EH (cell line): Measurements from ENCODE around the gene C16orf96.

Source experiments
- DNase-seq: peaks from one replicate; pipeline ENCODE4 v3.0.0-alpha.2; 2015; ENCODE audit warnings: low read depth

Gene C16orf96

DNA sequence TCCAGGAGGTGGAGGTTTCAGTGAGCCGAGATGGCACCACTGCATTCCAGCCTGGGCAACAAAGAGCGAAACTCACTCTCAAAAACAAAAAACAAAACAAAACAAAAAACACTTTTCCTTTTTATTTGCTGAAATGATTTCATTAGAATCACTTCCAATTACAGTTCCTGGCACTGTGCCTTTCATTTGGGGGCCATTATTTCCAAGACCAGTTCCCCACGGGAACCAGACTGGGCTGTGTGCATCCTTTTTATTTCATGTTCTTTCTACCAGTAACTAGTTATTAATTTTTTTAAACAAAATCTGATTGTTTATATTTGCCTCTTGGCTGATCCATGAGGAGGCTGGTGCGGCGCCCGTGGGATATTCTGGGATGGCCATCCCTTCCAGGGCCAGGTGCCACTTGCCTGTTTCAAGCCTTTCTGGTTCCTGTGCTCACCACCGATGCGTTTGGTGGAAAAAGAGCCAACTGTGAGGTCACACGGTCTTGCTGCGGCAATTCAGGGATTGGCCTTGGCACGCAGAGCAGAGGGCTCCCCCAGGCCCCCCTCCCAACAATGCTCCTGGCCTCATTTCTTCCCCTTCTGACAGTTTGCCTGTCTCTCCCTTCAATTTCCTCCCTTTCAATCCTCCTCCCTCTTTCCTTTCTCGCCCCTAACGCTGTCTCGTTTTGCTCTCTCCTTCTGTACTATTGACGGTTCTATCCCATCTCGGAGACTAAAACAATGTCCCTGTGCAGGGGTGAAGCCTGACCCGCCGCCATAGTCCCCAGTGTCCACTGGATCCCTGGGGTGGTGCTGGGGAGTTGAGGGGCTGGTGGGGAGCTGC is 45.1 kb downstream of the C16orf96 start:
- no peak for DNase-seq

GRCh38 chr16:4601864-4602186 is 45.7 kb downstream of the C16orf96 start:
- DNase-seq: no peak

DNA sequence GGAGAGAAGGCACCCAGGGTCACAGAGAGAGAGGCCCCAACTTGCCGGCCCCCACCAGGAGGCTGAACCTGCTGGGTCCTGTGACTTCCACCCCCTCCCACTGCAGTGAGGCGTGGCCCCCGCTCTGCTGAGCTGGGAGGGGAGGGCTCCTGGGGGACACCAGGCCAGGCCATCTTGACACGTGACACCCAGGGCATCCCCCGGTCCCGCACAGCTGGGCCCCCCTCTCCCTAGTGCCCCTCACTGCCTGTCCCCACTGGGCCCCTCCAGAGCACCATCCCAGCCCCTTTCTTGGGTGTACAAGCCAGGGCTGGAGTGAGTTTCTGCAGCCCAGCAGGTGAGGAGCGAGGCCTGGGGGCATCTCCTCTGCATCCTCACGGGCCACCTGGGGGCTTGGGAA is 46.2 kb downstream of the C16orf96 start:
- no peak for DNase-seq

- no peak for DNase-seq
Observed at GRCh38 chr16:4603624-4604170, 47.6 kb downstream of the C16orf96 start.

DNA sequence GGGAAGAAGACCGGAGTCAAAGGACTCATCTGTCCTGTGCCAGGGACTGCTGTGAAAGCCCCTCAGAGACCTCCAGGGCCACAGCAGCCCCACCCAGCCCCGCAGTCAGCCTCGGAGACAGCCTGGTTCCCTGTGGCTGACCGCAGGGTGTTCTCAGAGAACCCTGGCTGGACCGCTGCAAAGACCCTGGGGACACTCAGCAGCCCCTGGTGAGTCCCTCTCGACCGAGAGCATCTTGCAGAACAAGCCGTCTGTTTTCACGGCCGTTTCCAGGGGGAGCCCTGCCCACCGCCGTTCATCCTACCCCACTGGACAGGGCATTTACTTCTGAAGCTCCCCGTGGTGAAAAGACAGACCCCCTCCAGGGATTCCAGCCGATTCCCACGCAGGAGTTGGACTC is 48.3 kb downstream of the C16orf96 start:
- DNase-seq: no peak

DNA sequence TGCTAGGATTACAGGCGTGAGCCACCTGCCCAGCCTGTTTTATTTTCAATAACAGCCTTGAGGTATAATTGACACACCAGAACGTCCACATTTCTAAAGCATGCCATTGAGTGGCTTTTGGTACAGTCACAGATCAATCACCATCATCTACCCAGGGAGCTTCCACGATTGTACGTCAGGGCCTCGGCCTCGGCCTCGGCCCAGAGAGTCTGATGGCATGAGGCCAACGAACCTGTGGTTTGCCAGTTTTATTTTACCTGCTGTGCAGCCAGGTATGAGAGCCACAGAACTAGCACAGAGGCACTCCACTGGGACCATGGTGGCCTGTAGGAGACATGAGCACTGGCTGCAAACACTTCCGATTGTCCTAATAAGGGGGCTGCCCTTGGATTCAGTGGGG is 50.2 kb downstream of the C16orf96 start:
- no peak for DNase-seq

DNA sequence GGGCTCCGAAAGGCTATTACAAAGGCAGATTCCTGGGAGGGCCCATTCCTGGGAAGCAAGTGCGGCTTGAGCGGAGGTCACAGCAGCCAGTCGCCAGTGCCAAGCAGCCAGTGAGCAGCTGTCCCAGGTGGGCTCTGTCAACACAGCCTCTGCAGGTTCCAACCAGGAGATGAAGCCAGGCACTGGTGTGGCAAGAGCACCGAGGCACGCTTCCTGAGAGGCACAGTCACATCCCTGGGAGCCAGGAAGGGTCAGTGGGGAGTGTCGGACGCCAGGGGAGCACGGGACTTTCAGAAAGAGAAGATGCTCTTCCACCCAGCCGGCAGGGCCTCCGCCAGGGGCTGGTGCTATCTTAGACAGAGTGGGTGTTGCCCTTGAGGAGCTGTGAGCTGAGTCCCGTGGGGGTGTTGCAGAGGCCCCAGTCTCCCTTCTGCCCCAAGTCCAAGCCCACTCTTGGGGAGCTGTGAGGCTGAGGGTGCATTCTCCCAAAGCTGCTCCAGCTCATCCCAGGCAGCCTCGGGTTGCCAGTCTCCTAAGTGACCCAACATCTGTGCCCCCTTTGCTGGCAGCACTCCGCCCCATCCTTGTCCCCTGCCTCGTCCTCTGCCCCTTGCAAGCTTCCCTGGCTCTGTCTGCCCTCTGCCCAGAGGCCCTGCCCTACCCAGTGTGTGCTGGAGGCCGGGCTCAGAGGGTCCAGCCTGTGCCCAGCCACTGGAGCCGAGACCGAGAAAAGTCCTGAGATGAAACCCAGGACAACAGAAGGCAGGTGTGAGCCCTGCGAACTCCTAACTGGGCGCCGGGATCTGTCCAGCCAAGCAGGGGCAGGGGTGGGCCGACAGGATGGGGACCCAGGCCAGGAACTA is 51.9 kb downstream of the C16orf96 start:
- no peak for DNase-seq

GRCh38 chr16:4608704-4608980 is 52.5 kb downstream of the C16orf96 start:
- DNase-seq: no peak

DNA sequence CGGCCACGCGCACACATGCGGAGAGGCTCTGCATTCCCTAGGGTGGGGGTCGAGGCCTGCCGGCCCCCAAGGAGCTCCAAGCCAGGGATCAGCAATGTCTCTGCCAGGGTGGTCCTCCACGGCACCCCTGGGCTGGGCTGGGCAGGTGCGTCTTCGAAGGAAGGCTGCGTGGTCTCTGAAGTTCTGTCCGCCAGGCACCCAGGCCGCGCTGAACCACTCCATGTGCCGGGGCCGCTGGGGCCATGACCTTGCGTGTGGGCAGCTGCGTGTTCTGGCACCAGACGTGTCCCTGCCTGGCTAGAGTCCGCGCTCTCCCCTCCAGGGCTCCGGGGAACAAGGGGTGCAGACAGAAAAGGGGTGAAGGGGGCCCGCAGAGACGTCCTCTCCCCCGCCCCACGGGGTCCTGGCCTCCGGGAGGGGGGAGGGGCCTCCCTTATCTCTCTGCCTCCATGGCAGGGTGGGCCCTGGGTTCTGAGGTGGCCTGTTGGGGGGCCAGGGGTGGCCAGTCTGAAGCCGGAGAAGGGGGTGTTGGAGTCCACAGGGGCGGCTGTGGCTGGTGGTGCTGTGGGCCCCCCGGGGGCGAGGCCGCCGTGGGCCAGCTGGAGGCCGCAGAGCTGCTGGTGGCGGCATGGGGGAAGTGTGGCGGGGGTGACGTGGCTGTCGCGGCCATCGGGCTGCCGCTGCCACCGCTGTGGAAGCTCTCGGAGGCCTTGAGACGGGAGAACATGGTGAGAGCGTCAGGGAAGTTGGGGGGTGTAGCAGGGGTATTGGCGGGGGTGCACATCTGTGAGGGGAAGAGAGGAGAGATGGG is 53.3 kb downstream of the C16orf96 start:
- no peak for DNase-seq

DNA sequence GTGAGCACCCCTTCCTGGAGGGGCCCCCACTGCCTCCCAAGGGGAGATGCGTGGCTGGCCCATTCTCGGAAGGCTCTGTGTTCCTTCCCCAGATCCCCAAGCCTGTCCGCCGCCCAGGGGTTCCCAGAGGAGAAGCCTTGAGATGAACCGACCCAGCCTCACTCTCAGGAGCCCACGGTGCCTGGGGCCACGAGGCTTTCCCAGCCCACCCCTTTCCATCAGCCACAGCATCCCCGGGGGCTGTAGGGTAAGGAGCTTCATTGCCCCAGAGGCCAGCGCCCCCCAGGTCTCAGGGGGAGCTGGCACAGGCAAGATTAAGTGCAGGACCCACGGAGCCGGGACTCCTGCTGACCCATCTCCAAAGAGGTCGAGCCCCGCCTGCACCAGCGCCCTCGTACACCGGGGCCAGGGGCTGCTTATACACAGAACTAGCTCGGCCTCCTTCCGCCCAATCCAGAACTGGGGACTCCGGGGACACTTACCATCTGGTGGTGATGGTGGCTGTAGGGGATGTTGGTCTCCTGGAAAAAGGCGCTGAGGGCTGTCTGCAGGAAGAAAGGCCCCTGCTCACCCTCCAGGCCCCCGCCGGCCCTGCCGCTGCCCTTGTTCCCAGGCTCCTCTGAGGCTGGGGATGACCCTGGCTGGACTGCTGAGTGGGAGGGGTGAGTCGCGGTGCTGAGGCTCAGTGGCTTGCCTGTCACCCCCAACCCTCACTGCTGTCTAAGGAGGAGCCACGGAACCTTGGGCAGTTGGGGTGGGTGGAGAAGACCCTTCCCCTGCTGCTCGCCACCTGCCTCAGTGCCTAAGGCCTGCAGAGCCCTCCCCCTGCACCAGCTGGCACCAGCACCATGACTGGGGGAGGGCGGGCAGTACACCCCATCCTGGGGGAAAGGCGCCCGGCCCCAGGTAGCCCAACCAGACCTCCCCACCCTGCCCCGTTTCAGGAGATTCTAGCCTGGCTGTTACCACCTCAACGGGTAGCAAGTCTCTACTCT is 54.2 kb downstream of the C16orf96 start:
- DNase-seq: no peak

DNA sequence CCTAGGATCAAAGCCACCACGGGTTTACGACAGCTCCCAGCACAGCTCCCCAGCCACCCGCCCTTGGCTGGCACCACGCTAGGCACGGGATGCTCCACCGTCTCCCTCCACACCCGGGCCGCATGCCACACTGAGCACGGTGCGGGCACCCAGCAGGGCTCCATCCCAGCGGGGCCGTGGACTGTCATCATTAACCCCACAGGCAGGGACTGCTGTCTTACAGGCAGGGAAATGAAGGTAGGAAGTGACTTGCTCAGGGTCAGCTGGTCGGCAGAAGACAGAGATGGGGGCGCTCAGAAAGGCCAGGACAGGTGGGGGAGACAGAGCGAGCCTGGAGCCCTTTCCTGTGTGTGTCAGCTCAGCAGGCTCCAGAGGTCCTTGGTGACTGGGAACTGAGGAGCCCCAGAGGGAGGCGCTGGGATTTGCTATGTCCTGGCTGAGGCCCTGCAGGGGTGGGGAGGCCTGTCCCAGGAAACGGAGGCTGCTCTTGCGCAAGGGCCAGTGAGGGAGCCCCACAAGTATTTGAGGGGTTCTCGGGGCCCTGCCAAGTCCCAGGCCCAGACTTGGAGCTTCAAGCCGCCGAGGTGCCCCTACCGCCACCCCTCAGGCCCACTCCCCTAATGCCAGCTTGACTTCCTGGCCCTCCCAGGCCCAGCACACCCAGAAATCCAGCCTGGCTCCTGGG is 55.3 kb downstream of the C16orf96 start:
- DNase-seq: no peak

GRCh38 chr16:4612474-4612931 is 56.4 kb downstream of the C16orf96 start:
- no peak for DNase-seq

DNA sequence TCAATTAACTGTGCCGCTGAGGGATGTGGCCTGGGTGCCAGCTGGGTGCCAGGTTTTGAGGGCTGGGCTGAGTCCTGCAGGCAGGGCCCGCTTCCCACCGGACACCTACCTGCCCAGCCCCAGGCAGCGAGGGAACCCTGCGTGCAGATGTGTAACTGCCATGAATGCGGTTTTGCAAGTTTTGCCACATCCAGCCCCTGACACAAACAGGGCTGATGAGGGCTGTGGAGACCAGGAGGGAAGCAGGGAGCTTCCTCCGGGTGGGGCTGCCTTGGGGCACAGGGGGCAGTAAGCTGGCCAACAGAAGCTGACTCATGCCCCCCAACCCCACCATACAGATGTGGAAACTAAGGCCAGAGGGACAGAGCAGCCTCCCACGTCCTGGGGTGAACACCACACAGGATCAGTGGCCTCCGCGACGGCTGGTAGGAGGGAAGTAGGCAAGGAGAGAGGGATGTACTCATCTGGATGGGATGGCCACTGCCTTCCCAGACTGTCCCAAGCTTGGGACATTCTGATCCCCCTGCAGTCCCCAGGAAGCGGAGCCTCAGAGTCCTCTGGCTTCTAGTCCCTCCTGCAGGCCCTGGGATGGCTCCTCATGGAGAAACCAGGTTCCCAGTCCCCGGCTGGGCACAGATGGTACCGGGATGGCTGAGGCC is 57.0 kb downstream of the C16orf96 start:
- peak; percentile 15 for DNase-seq

GRCh38 chr16:4613636-4614570 is 57.8 kb downstream of the C16orf96 start:
- peak; percentile 53 for DNase-seq

DNA sequence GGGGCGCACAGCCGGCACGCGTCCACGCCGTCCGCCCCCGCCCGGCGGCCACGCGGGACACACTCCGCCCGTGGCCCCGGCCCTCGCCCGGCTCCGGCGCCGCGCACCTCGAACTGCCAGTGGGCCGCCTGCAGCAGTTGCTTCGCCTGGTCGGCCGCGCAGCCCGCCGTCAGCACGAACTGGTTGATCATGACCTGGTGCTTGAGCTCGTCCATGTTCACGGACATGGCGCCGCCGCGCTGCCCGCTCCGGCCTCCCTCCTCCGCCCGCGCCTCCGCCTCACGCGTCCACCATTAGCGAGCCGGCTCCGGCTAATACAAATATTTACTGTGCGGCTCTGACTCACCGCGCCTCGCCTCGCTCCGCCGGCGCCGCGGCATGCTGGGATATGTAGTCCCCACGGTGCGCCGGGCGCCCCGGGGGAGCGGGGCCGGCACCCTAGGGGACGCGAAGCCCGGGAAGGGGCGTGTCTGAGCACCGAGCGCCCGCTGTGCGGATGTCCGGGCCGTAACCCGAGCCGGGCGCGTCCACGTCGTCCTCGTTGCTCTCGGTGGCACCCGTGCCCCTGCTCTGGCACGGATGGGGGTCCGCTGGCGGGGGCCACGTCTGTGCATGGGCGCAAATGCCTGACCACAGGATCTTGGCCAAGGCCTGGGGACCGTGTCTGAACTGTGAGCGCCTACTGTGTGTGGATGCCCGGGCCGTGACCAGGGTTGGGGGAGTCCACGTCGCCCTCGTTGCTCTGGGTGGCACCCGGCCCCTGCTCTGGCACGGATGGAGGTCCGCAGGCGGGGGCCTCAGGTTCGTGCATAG is 58.6 kb downstream of the C16orf96 start, which contains the start of gene UBALD1:
Gene UBALD1 (minus strand): TSS at position 318 of the 813 bp plus-strand sequence. CDS start 91 bp downstream, at position 227.
- DNase-seq: peak; percentile 92

DNA sequence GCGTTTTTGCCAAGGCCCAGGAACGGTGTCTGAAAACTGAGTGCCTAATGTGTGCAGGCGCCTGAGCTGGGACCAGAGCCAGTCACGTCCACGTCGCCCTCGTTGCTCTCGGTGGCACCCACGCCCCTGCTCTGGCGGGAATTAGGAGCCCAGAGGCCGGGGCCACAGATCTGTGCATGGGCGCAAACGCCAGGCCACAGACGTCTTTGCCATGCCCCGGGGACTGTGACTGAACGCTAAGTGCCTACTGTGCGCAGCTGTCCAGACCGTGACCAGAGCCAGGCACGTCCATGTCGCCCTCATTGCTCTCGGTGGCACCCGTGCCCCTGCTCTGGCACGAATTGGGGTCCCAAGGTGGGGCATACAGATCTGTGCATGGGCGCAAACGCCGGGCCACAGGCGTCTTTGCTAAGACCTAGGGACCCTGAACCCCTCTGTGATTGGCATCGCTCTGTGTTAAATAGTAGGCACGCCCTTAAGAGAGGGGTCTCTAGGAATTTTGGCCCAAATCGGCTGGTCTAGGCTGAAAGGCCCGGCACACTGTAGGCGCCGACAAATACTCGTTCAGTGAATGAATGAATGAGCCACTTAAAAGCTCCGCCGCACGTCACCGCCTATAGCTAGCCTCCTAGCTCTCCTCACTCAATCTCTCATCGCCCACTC is 59.4 kb downstream of the C16orf96 start:
- no peak for DNase-seq
